GM18519 (cell line): Measurements from ENCODE around the gene BEST2.
"Not testable (repeated sequence)": the region's sequence is repeated elsewhere in the genome, so short reads cannot be mapped to it uniquely, and the experiment has no call there.

Experiments used
- ATAC-seq: cut with Tn5 transposase; IDR thresholded peaks from one replicate; pipeline ENCODE4 v1.9.1; 2021; ENCODE audit warnings: mild to moderate bottlenecking, moderate library complexity; ENCODE audit not compliant: unreplicated experiment, low FRiP score

BEST2 gene

GRCh38 chr19:12796146-12797071 is 44.8 kb downstream of the BEST2 start:
- ATAC-seq = no peak

GRCh38 chr19:12797141-12797587 is 45.6 kb downstream of the BEST2 start:
- ATAC-seq = no peak

- not testable (repeated sequence) for ATAC-seq
These were observed 46.0 kb downstream of the BEST2 start for GRCh38 chr19:12797607-12798006.

GRCh38 chr19:12799742-12800465 is 48.3 kb downstream of the BEST2 start:
- no peak for ATAC-seq

- no peak for ATAC-seq
These were observed 48.8 kb downstream of the BEST2 start for GRCh38 chr19:12800466-12800770.

- ATAC-seq = no peak
These were observed 49.4 kb downstream of the BEST2 start for GRCh38 chr19:12800923-12801465.

GRCh38 chr19:12801466-12802266 is 50.1 kb downstream of the BEST2 start, which contains the start of the genes PRDX2 and THSD8:
Gene PRDX2, minus strand, starts transcription at chr19:12801800. Its CDS starts 539 bp downstream, at chr19:12801261.
Gene THSD8, plus strand, starts transcription at chr19:12802069. Its CDS starts 3 bp downstream, at chr19:12802072.
- ATAC-seq = no peak

GRCh38 chr19:12802267-12803106 is 50.9 kb downstream of the BEST2 start:
- ATAC-seq = no peak

- no peak for ATAC-seq
These were observed 52.5 kb downstream of the BEST2 start for GRCh38 chr19:12804051-12804450.

- ATAC-seq = peak; percentile 64
These were observed 54.9 kb downstream of the BEST2 start, which contains the start of gene RNASEH2A for GRCh38 chr19:12806242-12807081. Gene RNASEH2A, plus strand, starts transcription at chr19:12806584. Its CDS starts 90 bp downstream, at chr19:12806674.
